OCI-LY7 (cell line): Measurements from ENCODE around the gene PSMD6. TPM values are rescaled to one million over a fixed set of nuclear protein-coding genes. Genes with fewer than 3 reads are reported as not detected.

Experiments
- BruUV-seq: library from RNA; stranded (reverse); fragments of 400-500 nt; replicated peaks from 2 replicates; lab custom pipeline; 2021; lab: Mats Ljungman, UMichigan
- CTCF ChIA-PET: fragments of 300-600 bp; sonication (Branson Sonifier 250); formaldehyde crosslinking; loops from one replicate; lab custom pipeline; 2022; ENCODE audit warnings: antibody characterized with exemption; ENCODE audit not compliant: unreplicated experiment; lab: Charles Lee
- POLR2A ChIA-PET: fragments of 300-600 bp; sonication (Branson Sonifier 250); formaldehyde crosslinking; loops from one replicate; lab custom pipeline; 2022; ENCODE audit warnings: antibody characterized with exemption; lab: Charles Lee
- DNase-seq: peaks from one replicate; pipeline ENCODE4 v3.0.0-alpha.2; 2015; ENCODE audit warnings: low spot score
- H2AFZ ChIP-seq: fragments of 200-600 bp; sonication (generic), shearing (Covaris generic); 2 replicates; pipeline ENCODE4 v1.6.1; 2014; ENCODE audit warnings: mild to moderate bottlenecking, antibody characterized with exemption, low read length, moderate library complexity
- H3K27ac ChIP-seq: fragments of 200-600 bp; sonication (generic); 2 replicates; pipeline ENCODE4 v1.5.1; 2014; ENCODE audit warnings: mixed run types, low read depth, mild to moderate bottlenecking, moderate library complexity, low read length, inconsistent platforms; ENCODE audit not compliant: poor library complexity, severe bottlenecking
- H3K36me3 ChIP-seq: fragments of 200-600 bp; sonication (generic); 2 replicates; pipeline ENCODE4 v1.6.1; 2014; ENCODE audit warnings: mild to moderate bottlenecking, antibody characterized with exemption, low read length, moderate library complexity, mixed read lengths; ENCODE audit not compliant: insufficient read depth
- H3K4me1 ChIP-seq: fragments of 200-600 bp; sonication (generic); 2 replicates; pipeline ENCODE4 v1.5.1; 2014; ENCODE audit warnings: mild to moderate bottlenecking, low read length; ENCODE audit not compliant: insufficient read depth, poor library complexity, severe bottlenecking
- H3K4me2 ChIP-seq: fragments of 200-600 bp; sonication (generic); 2 replicates; pipeline ENCODE4 v1.6.1; 2014; ENCODE audit warnings: mild to moderate bottlenecking, low read length
- H3K4me3 ChIP-seq: fragments of 200-600 bp; sonication (generic); 2 replicates; pipeline ENCODE4 v1.5.1; 2014; ENCODE audit warnings: mild to moderate bottlenecking, low read depth, low read length; ENCODE audit not compliant: poor library complexity, severe bottlenecking
- H3K79me2 ChIP-seq: fragments of 200-600 bp; sonication (generic); 2 replicates; pipeline ENCODE4 v1.6.1; 2016; ENCODE audit warnings: low read depth, mild to moderate bottlenecking, low read length, moderate library complexity, mixed read lengths; ENCODE audit not compliant: insufficient read depth
- H3K9me2 ChIP-seq: fragments of 200-600 bp; sonication (generic); 2 replicates; pipeline ENCODE4 v1.6.1; 2016; ENCODE audit warnings: mild to moderate bottlenecking, low read length, mixed read lengths; ENCODE audit not compliant: insufficient read depth
- H3K9me3 ChIP-seq: fragments of 200-600 bp; sonication (generic); 2 replicates; pipeline ENCODE4 v1.6.1; 2014; ENCODE audit warnings: mild to moderate bottlenecking, mixed run types, low read length, mixed read lengths
- H4K20me1 ChIP-seq: fragments of 200-600 bp; sonication (generic); 2 replicates; pipeline ENCODE4 v1.6.1; 2014; ENCODE audit warnings: mild to moderate bottlenecking, antibody characterized with exemption, low read length, moderate library complexity, mixed read lengths; ENCODE audit not compliant: insufficient read depth
- CTCF ChIP-seq: fragments of 200-600 bp; sonication (generic); conservative IDR thresholded peaks from 2 replicates; pipeline ENCODE4 v1.5.1; 2014; ENCODE audit warnings: mild to moderate bottlenecking, antibody characterized with exemption, low read length, moderate library complexity, mixed read lengths
- EZH2phosphoT487 ChIP-seq: fragments of 200-600 bp; sonication (generic); IDR thresholded peaks from 2 replicates; pipeline ENCODE4 v1.6.1; 2018; ENCODE audit warnings: low read depth, borderline replicate concordance, mild to moderate bottlenecking, mixed run types, antibody characterized with exemption, low read length, moderate library complexity, mixed read lengths
- intact Hi-C: fragments of 100-400 bp; cut with micrococcal nuclease; formaldehyde crosslinking; loops from one replicate; pipeline ENCODE4 v1.10.0; 2022; ENCODE audit not compliant: unreplicated experiment
- total RNA-seq, 2 experiments: library from RNA; depleted of rRNA in 1 of 2; stranded (reverse); fragments of >200 nt in 1 of 2; shearing (Covaris generic) in 1 of 2; gene quantifications; 2 replicates each; pipeline ENCODE4 v1.2.3, GENCODE V29; 2014 to 2022

Gene PSMD6
- total RNA-seq, 2 experiments from 2014 or later, result 65.2 to 106 TPM

- Histone ChIP-seq H4K20me1 (peaks cover 10% of the 10 kb centered on the region), H3K4me2 (no peak overlapping the region), H3K9me2 (no peaks in the 10 kb centered on the region), H3K27ac (no peak overlapping the region), H3K9me3 (no peaks in the 10 kb centered on the region), H3K4me1 (peaks cover 6% of the 10 kb centered on the region), H2AFZ (no peak overlapping the region), H3K4me3 (no peak overlapping the region), H3K36me3 (peaks cover 17% of the 10 kb centered on the region; the same call in 1 of the 2 replicates), H3K79me2 (peaks cover 5% of the 10 kb centered on the region)
- POLR2A ChIA-PET, result interaction anchor here (0.6 to 1.2 kb wide), 4 partner anchors 14 to 59 kb away, joined by 3 to 4 read pairs (median 3); no protein-coding TSS in a partner anchor
- TF ChIP-seq EZH2phosphoT487 (no peak), CTCF (no peak)
- no peak for DNase-seq
- no TSS peak for BruUV-seq
- CTCF ChIA-PET, result no interaction called here
- intact Hi-C loops, result no loop called here
Measured at GRCh38 chr3:63964681-63965485, 58.4 kb downstream of the PSMD6 start.

GRCh38 chr3:63963496-63963895 is 59.8 kb downstream of the PSMD6 start:
- Histone ChIP-seq H3K27ac (no peak overlapping the region), H3K4me2 (no peak overlapping the region), H3K36me3 (peaks cover 17% of the 10 kb centered on the region; the same call in 1 of the 2 replicates), H4K20me1 (peaks cover 18% of the 10 kb centered on the region), H2AFZ (no peak overlapping the region), H3K4me3 (no peak overlapping the region), H3K79me2 (peaks cover 5% of the 10 kb centered on the region), H3K4me1 (peaks cover 10% of the 10 kb centered on the region), H3K9me3 (no peaks in the 10 kb centered on the region), H3K9me2 (no peaks in the 10 kb centered on the region)
- CTCF ChIA-PET, result no interaction called here
- no peak for DNase-seq
- intact Hi-C loops, result no loop called here
- POLR2A ChIA-PET, result interaction anchor here (0.8 kb wide), 1 partner anchor 10 kb away, joined by 3 read pairs; no protein-coding TSS in a partner anchor
- TF ChIP-seq CTCF (no peak), EZH2phosphoT487 (no peak)
- BruUV-seq, result no TSS peak

GRCh38 chr3:63961891-63962290 is 61.4 kb downstream of the PSMD6 start:
- Histone ChIP-seq H3K9me2 (no peaks in the 10 kb centered on the region), H3K36me3 (peaks cover 24% of the 10 kb centered on the region; the same call in 1 of the 2 replicates), H3K79me2 (peaks cover 5% of the 10 kb centered on the region), H4K20me1 (peaks cover 33% of the 10 kb centered on the region), H3K4me3 (no peak overlapping the region), H2AFZ (no peak overlapping the region), H3K4me1 (peaks cover 17% of the 10 kb centered on the region), H3K9me3 (no peaks in the 10 kb centered on the region), H3K27ac (no peak overlapping the region), H3K4me2 (no peak overlapping the region)
- no TSS peak for BruUV-seq
- CTCF ChIA-PET, result interaction anchor here (1.0 kb wide), 1 partner anchor 17 kb away, joined by 4 read pairs; no protein-coding TSS in a partner anchor
- intact Hi-C loops, result no loop called here
- peak; percentile 62 for DNase-seq
- POLR2A ChIA-PET, result interaction anchor here (0.8 to 1.2 kb wide), 2 partner anchors 14 to 17 kb away, joined by 3 to 4 read pairs; no protein-coding TSS in a partner anchor
- TF ChIP-seq CTCF, result peak; percentile 79
- no peak for TF ChIP-seq EZH2phosphoT487
